ENCODE data around the gene PCMT1.
"Not testable (repeated sequence)": the region's sequence is repeated elsewhere in the genome, so short reads cannot be mapped to it uniquely, and the experiment has no call there.

PCMT1 gene

GRCh38 chr6:149820506-149820905, 71.0 kb downstream of the PCMT1 start:
- DNase-seq (ENCODE audit: low read depth in 2 of 2), result no peak

DNA sequence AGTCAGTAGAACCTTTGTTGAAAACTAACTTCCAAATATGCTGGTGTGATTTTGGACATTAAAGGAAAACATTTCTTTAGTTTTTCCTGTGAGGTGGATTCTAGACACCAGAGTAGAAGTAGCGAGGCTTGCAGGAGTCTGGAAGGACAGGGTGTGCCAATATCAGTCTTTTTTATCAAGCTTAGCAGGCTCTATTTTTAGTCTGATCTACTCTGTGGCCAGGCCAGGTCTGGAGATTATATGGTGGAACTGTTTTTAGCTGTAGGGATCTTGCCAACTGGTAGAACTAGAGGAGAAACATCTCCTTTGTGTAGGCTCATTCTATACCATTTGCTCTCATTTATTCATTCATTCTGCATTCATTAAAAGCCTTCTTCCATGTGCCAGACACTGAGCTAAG, 72.0 kb downstream of the PCMT1 start:
- no peak for DNase-seq (ENCODE audit: low read depth in 2 of 2)

DNA sequence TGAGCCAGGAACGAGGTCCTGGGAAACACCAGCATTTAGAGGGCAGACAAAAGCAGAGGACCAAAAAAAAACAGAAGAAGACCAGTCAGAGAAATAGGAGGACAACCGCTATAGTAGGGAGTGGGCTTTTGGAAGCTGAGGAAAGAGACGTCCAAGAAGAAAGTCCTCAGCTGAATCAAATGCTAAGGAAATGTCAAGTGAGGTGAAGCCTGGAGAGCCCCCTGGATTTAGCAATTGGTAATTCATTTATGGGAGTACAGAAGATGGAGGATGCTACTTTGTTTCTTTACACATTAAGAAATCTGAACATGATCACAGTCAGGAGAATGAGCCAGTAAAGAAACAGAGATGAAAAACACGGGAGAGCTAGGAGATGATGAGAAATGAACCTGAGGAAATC, 73.5 kb downstream of the PCMT1 start:
- no peak for DNase-seq (ENCODE audit: low read depth in 2 of 2)

DNA sequence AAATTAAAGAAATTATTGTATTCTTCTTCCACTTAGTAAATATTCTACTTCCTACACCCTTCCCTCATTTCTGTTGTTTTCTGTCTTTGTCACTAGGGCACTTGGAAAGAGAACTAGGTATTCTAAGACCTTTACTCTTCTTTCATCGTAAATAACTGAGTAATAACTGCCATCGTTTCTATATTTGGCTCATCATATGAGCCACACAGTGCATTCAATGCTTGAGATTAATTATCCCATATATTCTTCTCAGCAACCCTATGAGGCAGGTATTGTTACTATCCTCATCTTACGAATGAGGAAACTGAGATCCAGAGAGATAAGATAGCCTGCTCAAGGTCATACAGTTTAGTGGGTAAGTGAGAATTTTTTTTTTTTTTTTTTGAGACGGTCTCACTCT, 75.8 kb downstream of the PCMT1 start:
- DNase-seq (ENCODE audit: low read depth in 2 of 2), result no peak

- DNase-seq (ENCODE audit: low read depth in 2 of 2), result no peak
Measured at GRCh38 chr6:149830731-149831307, 81.3 kb downstream of the PCMT1 start.

DNA sequence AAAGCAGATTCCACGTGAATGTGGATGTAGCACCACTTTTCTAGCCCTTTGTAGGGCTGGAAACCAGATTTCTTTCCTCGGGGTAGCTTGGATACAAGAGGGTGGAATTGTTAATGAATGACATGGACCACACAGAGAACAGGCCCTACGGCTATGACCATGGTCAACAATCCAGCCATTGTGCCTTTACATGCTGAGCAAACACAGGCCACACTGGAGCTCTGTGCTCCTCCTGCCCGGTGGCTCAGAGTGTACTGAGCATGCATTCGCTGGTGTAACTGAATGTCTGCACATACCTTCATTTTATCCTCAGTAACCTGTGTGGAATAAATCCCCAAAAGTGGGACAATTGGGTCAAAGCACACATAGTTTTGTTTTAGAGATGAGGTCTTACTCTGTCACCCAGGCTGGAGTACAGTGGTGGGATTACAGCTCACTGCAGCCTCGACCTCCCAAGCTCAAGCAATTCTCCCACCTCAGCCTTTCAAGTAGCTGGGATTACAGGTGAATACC, 81.8 kb downstream of the PCMT1 start:
- DNase-seq (ENCODE audit: low read depth in 2 of 2), result no peak

DNA sequence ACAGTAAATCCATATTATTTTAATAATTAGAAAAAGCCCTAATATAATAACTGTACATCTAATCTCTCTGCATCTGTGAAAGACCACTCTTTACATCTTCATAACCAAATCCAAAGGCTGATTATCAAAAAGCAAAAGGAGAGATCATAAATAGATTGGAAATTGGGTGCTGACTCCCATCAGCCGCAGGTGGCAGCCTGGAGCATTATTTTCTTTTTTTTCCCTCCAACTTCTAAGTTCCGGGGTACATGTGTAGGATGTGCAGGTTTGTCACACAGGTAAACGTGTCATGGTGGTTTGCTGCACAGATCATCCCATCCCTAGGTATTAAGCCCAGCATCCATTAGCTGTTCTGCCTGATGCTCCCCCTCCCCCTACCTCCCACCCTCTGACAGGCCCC, 84.1 kb downstream of the PCMT1 start:
- no peak for DNase-seq (ENCODE audit: low read depth in 2 of 2)

DNA sequence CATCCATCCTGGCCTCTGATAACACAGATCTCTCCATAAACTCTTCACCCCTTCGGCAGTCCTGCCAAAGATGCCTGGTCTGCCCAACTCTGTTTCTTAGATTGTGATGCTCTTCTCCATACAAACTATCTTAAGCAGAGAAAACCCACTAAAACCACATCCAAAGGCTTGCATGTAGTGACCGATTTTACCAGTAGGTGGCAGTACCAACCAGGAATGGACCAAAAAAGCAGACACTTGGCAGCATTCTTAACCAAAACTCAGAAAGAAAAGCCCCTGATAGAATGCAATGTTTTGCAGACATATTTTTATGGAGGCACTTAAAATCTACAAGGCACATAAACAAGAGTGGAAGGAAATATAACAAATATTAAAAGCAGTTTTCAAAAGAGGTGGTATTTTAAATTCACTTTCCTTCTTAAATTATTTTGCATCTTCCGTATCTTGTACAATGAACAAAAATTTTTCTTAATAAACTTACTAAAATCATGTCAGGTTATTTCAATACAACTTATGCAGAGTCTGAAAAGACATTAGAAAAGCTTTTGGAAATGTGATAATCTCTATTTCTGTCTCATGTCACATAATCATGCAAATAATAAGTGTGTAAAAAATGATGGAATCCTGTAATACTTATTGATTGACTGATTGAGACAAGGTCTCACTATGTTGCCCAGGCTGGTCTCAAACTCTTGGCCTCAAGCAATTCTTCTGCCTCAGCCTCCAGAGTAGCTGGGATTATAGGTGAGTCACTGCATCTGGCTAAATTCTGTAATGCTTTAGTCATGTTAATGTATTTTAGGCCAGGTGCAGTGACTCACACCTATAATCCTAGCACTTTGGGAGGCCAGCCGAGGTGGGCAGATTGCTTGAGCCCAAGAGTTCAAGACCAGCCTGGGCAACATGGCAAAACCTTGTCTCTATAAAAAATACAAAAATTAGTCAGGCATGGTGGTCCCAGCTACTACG, 85.3 kb downstream of the PCMT1 start:
- DNase-seq (ENCODE audit: low read depth in 2 of 2), result peak; percentile 38 to 59

DNA sequence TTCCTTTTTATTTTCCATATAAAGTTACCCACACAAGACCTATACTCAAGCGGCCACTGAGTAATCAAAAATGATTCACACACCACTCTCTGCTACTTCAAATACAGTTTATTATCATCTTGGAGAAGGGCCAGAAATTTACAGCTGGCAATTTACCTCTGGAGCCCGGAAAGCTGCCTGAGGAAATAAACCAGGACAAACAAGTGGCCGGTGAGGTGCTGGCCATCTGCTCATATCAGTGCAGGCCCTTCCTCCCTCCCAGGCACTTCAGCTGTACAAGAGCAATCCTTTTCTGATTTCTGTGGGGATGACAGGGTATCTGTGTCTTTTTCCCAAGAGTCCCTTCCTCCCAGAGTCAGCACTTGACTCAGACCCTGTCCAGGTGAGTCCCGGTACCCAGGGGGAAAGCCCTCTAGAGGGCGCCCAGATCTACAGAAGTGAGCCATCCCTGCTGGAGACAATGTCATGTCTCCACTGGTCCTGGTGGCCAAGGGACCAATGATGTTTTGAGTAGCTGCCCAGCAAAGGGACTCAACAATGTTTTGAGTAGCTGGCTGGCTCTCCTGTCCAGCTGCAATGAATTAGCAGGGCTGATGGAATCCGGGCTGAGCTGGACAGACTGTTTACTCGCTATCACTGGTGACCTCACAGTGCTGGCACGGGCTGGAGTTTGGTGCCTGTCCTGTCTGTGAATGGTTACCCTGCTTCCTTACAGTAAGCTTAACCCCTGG, 91.0 kb downstream of the PCMT1 start:
- peak in 1 of 2 donors; percentile 29 for DNase-seq (ENCODE audit: low read depth in 2 of 2)

- DNase-seq (ENCODE audit: low read depth in 2 of 2), result no peak
Measured at GRCh38 chr6:149842331-149842730, 92.8 kb downstream of the PCMT1 start.

DNA sequence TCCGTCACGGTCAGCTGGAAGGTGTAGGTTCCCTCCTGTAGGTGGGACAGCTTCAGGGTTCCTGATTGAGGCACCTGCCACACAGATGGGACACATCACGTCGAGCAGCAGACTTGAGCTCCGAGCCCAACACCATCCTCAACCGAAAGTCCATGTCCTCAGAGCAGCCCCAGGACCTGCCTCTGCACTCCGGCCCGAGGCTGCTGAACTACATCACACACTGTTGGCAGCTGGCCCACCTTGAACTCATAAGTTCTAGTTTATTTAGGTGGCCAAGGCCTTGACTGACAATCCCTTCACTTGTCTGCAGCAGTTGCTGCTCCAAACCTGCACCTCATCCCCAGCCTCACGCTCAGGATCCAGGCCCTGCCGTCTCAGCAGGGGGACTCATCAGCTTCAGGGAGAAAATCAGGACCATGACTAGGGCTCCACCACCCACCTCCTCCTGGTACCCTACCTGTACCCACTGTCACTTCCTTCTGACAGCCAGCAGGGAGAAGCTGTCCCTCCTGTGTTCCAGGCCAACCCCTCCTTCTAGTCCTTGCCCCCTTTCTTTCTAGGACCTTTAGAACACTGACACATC, 93.6 kb downstream of the PCMT1 start:
- no peak for DNase-seq (ENCODE audit: low read depth in 2 of 2)

DNA sequence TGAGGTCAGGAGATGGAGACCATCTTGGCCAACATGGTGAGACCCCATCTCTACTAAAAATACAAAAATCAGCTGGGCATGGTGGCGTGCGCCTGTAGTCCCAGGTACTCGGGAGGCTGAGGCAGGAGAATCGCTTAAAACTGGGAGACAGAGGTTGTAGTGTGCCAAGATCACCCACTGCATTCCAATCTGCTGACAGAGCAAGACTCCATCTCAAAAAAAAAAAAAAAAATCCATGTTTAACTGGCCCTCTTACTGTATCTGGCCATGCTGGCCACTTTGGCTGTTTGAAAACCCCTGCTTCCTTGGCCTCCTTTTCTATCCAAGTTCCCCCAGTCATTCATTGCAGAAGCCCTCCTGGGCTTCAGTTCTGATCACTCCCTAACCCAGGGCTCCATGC, 94.5 kb downstream of the PCMT1 start:
- DNase-seq (ENCODE audit: low read depth in 2 of 2), result not testable (repeated sequence)

- DNase-seq (ENCODE audit: low read depth in 2 of 2), result no peak
Measured at GRCh38 chr6:149844480-149844879, 94.9 kb downstream of the PCMT1 start.

GRCh38 chr6:149845549-149845948, 96.0 kb downstream of the PCMT1 start:
- DNase-seq (ENCODE audit: low read depth in 2 of 2), result no peak

GRCh38 chr6:149846321-149846720, 96.8 kb downstream of the PCMT1 start:
- DNase-seq (ENCODE audit: low read depth in 2 of 2), result no peak

DNA sequence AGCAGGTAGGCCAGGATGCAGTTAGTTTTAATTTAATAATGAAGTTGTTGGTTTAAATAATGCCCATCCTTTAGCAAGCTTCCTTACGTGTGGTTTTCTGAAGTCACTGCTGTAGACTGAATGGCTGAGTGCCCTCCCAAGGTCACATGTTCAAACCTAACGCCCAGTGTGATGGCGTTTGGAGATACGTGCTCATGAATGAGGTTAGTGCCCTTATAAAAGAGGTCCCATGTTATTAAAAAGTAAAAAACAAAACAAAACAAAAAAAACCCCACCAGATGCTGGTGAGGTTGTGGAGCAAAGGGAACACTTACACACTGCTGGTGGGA, 98.4 kb downstream of the PCMT1 start:
- no peak for DNase-seq (ENCODE audit: low read depth in 2 of 2)

DNA sequence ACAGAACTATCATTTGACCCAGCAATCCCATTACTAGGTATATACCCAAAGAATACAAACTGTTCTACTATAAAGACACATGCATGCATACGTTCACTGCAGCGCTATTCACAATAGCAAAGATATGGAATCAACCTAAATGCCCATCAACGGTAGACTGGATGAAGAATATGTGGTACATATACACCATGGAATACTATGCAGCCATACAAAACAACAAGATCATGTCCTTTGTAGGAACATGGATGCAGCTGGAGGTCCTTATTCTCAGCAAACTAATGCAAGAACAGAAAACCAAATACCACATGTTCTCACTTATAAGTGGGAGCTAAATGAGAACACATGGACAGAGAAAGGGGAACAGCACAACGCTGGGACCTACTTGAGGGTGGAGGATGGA, 98.8 kb downstream of the PCMT1 start:
- DNase-seq (ENCODE audit: low read depth in 2 of 2), result not testable (repeated sequence)

DNA sequence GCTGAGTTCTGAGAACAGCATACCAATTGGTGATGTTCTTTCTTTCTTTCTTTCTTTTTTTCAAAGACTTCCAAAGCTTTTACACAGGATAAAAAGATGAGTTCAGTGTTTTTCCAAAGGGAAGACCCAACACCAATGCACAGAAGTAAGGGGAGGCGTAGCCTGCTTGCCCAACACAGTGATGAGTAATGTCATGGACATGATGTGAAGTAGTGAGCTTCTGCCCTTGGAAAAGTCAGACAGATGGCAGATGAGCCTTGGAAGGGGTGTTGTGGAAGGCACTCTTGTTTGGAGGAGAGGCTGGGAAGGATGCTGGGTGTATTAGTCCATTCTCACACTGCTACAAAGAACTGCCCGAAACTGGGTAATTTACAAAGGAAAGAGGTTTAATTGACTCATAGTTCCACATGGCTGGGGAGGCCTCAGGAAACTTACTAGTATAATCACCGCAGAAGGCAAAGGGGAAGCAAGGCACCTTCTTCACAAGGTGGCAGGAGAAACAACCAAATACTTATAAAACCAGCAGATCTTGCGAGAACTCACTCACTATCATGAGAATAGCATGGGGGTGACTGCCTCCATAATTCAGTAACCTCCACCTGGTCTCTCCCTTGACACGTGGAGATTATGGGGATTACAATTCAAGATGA, 102.0 kb downstream of the PCMT1 start:
- no peak for DNase-seq (ENCODE audit: low read depth in 2 of 2)

DNA sequence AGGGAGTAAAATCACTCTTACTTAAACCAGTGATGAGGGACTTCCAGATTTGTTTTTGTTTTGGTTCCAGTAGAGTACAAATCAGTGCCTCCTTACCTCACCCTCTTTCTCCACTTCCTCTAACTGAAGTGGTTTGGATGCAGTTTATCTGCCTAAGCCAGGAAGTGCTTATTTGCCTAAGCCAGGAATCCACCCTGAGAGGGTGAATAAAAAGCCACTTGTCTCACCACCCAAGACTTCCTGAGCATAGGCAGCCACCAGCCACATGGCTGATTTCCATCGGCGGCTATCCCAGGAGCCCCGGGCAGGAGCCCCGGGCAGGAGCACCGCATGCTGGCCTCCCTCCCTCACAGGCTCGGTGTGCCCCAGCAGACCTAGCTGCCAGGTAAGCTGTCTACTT, 102.6 kb downstream of the PCMT1 start:
- DNase-seq (ENCODE audit: low read depth in 2 of 2), result no peak

- no peak for DNase-seq (ENCODE audit: low read depth in 2 of 2)
Measured at GRCh38 chr6:149852881-149853280, 103.3 kb downstream of the PCMT1 start.

- DNase-seq (ENCODE audit: low read depth in 2 of 2), result not testable (repeated sequence)
Measured at GRCh38 chr6:149854017-149854416, 104.5 kb downstream of the PCMT1 start.

DNA sequence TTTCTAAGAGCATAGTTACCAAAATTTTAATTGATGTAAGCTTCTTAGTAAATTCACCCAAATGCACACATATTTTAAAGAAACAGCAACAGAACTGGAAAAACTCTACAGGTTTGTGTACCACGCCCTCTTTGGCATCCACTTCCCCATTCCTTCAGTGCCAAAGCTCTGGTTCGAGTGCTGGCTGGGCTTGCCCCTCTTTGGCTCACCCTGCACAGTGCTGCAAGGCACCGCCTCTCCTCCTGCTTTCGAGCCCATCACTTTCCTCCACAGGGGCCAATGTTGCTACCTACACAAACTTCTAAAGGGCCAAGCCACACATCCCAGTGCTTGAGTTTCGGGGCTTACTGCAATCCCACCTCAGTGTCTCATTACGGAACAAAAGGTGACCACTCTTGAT, 105.0 kb downstream of the PCMT1 start:
- DNase-seq (ENCODE audit: low read depth in 2 of 2), result no peak
